ENCODE results near the gene ANKRD44.

Gene ANKRD44

GRCh38 chr2:197013098-197013497 is 297.5 kb downstream of the ANKRD44 start:
- H4K20me1 ChIP-seq (ENCODE audit: insufficient read depth, low read length): no peaks in the 10 kb centered on the region
- H3K9me3 ChIP-seq (ENCODE audit: insufficient read depth, low read length, severe bottlenecking): no peaks in the 10 kb centered on the region
- peaks cover 4% of the 10 kb centered on the region; the same call in 1 of the 2 replicates for H3K36me3 ChIP-seq (ENCODE audit: insufficient read depth, low read length)
- H3K27me3 ChIP-seq (ENCODE audit: insufficient read depth, low read length, poor library complexity): no peaks in the 10 kb centered on the region
- H3K9ac ChIP-seq (ENCODE audit: low read depth, low read length): no peak overlapping the region
- TF ChIP-seq, protein P1, sequence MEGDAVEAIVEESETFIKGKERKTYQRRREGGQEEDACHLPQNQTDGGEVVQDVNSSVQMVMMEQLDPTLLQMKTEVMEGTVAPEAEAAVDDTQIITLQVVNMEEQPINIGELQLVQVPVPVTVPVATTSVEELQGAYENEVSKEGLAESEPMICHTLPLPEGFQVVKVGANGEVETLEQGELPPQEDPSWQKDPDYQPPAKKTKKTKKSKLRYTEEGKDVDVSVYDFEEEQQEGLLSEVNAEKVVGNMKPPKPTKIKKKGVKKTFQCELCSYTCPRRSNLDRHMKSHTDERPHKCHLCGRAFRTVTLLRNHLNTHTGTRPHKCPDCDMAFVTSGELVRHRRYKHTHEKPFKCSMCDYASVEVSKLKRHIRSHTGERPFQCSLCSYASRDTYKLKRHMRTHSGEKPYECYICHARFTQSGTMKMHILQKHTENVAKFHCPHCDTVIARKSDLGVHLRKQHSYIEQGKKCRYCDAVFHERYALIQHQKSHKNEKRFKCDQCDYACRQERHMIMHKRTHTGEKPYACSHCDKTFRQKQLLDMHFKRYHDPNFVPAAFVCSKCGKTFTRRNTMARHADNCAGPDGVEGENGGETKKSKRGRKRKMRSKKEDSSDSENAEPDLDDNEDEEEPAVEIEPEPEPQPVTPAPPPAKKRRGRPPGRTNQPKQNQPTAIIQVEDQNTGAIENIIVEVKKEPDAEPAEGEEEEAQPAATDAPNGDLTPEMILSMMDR (IDR thresholded peaks at IDR 0.05; ENCODE audit: borderline replicate concordance, extremely low read depth, low read length, poor library complexity, severe bottlenecking): no peak
- TF ChIP-seq EZH2 (IDR thresholded peaks at IDR 0.05; ENCODE audit: borderline replicate concordance, low read depth, low read length, severe bottlenecking): no peak
- ATAC-seq (ENCODE audit: insufficient read depth, low read depth): no peak
- no peak overlapping the region for H3K4me2 ChIP-seq (ENCODE audit: insufficient read depth, low read length)
- peaks cover 13% of the 10 kb centered on the region for H3K4me1 ChIP-seq (ENCODE audit: insufficient read depth, low read length)
- H2AFZ ChIP-seq (ENCODE audit: low read depth, low read length): no peak overlapping the region
- no peaks in the 10 kb centered on the region for H3K79me2 ChIP-seq (ENCODE audit: insufficient read depth, low read length)
- no peak for DNase-seq
- 0 out of 2 replicates have a peak overlapping the region, but pooled peaks have one; percentile 29 for H3K27ac ChIP-seq (ENCODE audit: low read length)
- no peak overlapping the region for H3K4me3 ChIP-seq (ENCODE audit: low read depth in 1 of 2, low read length in 2 of 2)

- Histone ChIP-seq H3K27me3 (ENCODE audit: insufficient read depth, low read length, poor library complexity) (no peaks in the 10 kb centered on the region), H3K4me1 (ENCODE audit: insufficient read depth, low read length) (peaks cover 13% of the 10 kb centered on the region), H3K4me2 (ENCODE audit: insufficient read depth, low read length) (no peak overlapping the region), H3K79me2 (ENCODE audit: insufficient read depth, low read length) (no peaks in the 10 kb centered on the region), H2AFZ (ENCODE audit: low read depth, low read length) (peak overlapping the region; percentile 44; the same call in 1 of the 2 replicates), H3K9ac (ENCODE audit: low read depth, low read length) (no peak overlapping the region), H3K27ac (ENCODE audit: low read length) (peak overlapping the region; percentile 57), H3K9me3 (ENCODE audit: insufficient read depth, low read length, severe bottlenecking) (no peaks in the 10 kb centered on the region), H3K4me3 (ENCODE audit: low read depth in 1 of 2, low read length in 2 of 2) (no peak overlapping the region), H3K36me3 (ENCODE audit: insufficient read depth, low read length) (peaks cover 4% of the 10 kb centered on the region; the same call in 1 of the 2 replicates), H4K20me1 (ENCODE audit: insufficient read depth, low read length) (no peaks in the 10 kb centered on the region)
- peak; percentile 56 for DNase-seq
- peak; percentile 95 for ATAC-seq (ENCODE audit: insufficient read depth, low read depth)
- TF ChIP-seq, protein P1 (IDR thresholded peaks at IDR 0.05; ENCODE audit: borderline replicate concordance, extremely low read depth, low read length, poor library complexity, severe bottlenecking): peak; percentile 88
- TF ChIP-seq EZH2 (IDR thresholded peaks at IDR 0.05; ENCODE audit: borderline replicate concordance, low read depth, low read length, severe bottlenecking): no peak
Measured at GRCh38 chr2:197011801-197012641, 298.6 kb downstream of the ANKRD44 start.

DNA sequence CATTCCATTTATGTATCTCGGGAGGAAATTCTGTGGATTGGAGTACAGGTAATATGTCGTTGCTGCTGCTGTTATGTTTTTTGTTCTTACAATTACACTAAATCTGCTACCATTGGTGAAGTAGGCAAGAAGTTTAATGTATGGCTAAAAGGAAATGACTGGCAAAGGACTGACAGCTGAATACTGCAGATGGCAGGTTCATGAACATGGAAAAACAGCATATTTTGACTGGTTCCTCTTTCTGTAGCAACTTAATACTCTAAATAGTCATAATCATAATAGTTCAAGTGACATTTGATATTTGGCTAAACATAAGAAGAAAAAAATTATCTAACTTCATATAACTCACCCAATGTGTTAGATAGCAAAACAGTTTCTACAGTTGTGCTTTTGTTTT is 299.6 kb downstream of the ANKRD44 start:
- Histone ChIP-seq H3K4me3 (ENCODE audit: low read depth in 1 of 2, low read length in 2 of 2) (no peak overlapping the region), H3K79me2 (ENCODE audit: insufficient read depth, low read length) (no peaks in the 10 kb centered on the region), H3K9ac (ENCODE audit: low read depth, low read length) (no peak overlapping the region), H4K20me1 (ENCODE audit: insufficient read depth, low read length) (no peaks in the 10 kb centered on the region), H3K36me3 (ENCODE audit: insufficient read depth, low read length) (peaks cover 7% of the 10 kb centered on the region; the same call in 1 of the 2 replicates), H3K27ac (ENCODE audit: low read length) (no peak overlapping the region), H3K4me1 (ENCODE audit: insufficient read depth, low read length) (peaks cover 13% of the 10 kb centered on the region), H3K27me3 (ENCODE audit: insufficient read depth, low read length, poor library complexity) (no peaks in the 10 kb centered on the region), H3K9me3 (ENCODE audit: insufficient read depth, low read length, severe bottlenecking) (no peaks in the 10 kb centered on the region), H3K4me2 (ENCODE audit: insufficient read depth, low read length) (no peak overlapping the region), H2AFZ (ENCODE audit: low read depth, low read length) (no peak overlapping the region)
- TF ChIP-seq, protein P1 (IDR thresholded peaks at IDR 0.05; ENCODE audit: borderline replicate concordance, extremely low read depth, low read length, poor library complexity, severe bottlenecking): no peak
- TF ChIP-seq EZH2 (IDR thresholded peaks at IDR 0.05; ENCODE audit: borderline replicate concordance, low read depth, low read length, severe bottlenecking): no peak
- no peak for ATAC-seq (ENCODE audit: insufficient read depth, low read depth)
- DNase-seq: no peak
